HG03103 (cell line): Measurements from ENCODE around the gene SLA2.
"Not testable (repeated sequence)": the region's sequence is repeated elsewhere in the genome, so short reads cannot be mapped to it uniquely, and the experiment has no call there.

ENCODE experiments used
- ATAC-seq: cut with Tn5 transposase; IDR thresholded peaks from one replicate; pipeline ENCODE4 v1.9.1; 2021; ENCODE audit warnings: low read depth; ENCODE audit not compliant: unreplicated experiment

SLA2 gene

DNA sequence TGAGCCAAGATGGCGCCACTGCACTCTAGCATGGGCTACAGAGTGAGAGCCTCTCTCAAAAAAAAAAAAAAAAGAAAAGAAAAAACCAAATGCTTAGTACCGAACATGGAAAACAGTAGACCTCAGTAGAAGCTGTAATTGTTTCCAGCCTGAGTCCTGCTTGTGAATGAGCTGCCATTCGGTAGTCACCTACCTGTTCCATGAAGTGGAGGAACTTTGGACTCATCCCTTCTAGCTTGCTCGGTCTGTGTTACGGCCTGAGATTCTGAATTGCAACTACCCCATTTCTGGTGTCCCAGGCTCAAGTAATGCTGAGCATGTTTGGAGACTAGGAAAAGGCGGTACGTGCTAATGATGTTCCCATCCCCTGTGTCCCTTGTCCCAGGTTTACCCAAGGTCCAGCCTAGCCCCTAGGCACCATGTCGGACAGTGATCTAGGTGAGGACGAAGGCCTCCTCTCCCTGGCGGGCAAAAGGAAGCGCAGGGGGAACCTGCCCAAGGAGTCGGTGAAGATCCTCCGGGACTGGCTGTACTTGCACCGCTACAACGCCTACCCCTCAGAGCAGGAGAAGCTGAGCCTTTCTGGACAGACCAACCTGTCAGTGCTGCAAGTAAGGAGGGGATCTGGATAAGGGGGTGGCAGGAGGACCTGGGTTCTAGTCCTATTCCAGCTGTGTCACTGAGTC lies 67.5 kb downstream of the SLA2 start:
- no peak for ATAC-seq

DNA sequence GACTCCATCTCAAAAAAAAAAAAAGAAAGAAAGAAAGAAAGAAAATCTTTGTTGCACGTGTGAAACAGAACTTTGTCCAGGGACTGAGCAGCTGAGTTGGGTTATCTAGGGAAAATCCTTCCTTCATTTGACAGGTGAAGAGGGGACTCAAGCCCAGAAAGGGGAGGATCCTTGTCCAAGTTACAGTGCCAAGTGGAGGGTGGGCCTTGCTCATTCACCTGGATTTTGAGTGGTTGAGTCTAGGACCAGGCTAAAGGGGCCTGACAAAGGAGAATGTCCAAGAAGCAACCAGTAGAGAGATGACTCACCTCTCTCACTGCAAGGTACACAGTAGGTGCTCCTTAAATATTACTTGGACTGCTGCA lies 69.9 kb downstream of the SLA2 start:
- ATAC-seq: no peak

DNA sequence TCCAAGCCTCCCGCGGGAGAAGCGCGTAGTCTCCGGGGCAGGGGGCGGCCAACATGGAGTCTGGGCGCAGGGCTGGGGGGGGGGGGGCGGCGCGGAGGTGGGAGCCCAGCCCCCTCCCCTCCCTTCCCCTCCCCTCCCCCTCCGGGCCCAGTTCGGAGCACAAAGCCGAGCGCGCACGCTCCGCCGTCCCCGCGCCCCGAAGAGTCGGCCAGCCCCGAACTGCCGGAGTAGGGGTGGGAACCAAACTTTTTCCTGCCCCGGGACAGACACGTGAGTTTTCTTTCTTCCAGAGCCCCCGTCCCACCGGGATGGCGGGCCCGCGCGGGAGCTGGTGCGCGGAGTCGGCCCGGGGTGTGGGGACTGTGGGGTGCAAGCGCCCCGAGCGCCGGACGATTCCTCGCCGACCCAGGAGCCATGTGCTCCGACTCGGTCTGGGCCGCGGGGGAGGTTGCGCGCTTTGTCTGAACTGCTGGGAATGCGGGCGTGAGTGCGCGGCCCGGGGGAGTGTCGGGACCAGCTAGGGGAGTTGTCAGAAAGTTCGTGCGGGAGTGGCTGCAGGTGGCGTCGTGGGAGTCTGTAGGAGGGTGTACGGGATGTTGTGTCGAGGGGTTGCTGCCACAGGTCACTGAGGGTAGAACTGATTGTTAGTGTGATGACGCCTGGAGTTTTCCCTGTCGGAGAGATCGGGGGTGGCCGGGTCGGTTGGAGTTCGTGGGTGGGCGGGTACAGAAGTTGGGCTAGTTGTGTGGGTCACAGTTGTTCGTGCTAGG lies 71.4 kb downstream of the SLA2 start:
- ATAC-seq: no peak

DNA sequence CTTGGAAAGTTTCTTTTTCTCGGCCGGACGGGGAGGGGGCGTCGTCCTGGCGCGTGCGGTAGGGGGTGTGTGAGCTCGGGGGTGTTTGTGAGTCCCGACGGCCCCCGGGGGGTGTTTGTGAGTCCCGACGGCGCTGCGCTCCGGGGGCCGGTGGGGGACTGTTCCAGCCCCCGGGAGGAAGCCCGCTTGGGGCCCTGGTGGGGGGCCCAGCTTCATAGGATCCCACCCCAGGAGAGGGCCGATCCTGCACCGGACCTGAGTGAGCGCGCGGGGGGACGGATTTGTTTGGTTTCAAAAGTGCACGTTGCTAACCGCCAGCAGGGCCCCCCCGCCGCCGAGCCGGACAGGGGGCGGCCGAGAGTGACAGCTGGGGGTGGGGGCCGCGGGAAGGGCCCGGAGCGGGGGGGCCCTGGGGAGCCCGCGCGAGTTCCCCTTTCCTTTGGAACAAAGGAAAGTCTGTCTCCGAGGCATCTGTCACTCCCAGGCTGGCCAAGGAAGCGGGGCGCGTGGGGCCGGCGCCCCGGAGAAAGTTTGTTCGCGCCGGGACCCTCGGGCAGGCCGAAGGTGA lies 72.1 kb downstream of the SLA2 start:
- ATAC-seq: no peak

DNA sequence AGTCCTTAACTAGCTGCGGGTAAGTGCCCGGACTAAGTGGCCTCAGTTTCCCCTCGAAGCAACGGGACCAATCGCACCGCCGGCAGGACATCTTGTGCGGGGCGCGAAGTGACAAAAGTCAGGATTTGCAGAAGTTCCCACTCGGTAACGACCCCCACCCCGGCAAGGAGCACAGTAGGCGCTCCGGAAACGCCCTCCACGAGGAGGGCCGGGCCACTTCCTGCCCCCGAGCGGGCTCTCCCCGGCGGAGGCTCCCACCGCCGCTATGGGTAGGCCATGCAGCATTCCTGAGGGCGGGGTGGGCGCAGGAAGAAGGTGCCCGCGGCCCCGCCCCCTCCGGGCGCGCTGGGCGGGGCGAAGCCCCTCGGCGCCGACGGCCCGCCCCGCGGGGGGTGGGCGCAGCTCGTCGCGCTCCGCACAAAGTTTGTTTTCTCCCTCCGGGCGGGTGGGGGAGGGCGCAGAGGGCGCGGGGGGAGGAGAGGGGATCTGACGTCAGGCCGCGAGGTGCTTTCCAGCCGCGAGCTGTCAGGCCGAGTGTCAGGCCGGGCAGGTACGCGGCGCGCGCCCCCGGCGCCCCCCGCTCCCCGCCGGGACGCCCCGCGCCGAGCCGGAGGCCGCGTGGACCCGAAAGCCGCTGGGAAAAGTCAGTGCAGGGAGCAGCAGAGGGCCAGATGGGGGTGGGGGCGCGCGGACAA lies 72.7 kb downstream of the SLA2 start, which contains the start of gene TGIF2:
Gene TGIF2, plus strand, starts transcription at position 495 of the 695 bp plus-strand sequence. CDS start 5,178 bp downstream, outside the sequence.
- peak; percentile 59 for ATAC-seq

DNA sequence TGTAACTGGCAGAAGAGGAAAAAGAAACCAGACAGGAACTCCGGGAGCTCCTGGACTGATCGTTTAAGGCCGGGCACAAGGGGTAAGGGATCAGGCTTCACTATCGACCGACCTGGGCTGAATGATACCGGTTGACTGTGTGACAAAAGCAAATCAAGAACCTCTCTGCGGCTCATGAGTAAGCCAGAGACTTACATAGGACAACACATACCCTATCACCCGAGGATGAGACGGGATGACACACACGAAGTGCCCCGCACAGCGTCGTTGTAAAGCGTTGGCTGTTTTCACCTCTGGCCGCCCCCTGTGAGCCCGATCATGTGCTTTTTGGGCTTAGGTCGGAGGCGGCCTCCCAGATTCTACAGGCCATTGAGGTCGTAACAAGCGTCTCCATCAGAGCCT lies 73.3 kb downstream of the SLA2 start:
- peak; percentile 9 for ATAC-seq

DNA sequence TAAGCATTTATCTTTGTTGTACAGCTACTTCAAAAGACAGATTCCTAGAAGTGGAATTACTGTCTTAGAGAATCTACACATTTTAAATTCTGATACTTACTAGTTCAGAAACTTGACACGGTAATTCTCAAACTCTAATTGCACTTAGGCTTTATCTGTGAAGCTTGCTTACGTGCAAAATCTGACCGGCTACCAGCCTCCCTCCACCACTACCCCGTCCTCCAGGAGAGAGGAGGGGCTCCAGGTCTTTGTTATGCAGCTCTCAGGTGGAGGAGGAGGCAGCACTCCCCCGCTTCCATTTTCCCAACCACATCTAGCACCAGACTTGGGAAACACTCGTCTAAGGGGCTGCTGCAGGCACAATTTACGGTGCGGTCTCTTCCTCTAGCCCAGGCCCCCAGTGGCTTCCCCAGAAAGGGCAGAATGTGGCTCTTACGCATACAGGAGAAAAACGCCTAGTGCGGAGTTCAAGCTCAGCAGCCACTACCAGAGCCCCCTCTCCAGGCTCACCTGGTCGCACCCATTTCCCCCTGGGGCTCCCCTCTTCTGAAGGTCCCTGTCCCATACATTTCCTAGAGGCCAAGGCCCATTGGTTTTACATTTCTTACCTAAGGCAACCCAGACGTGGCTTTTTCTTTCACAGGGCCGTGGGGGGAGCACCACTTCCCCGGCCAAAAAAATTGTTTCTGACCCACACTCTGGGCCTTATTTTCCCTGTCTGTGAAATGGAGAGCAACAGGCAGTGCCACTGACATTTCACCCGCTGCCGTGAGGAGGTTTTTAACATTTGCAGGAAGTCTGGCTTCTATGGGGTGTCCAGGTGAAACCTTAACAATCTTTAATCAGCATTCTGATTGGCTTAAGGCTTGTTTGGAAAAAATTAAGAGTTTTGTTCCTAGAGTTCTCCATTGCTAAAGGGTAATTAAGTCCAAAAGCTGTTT lies 74.2 kb downstream of the SLA2 start:
- no peak for ATAC-seq

DNA sequence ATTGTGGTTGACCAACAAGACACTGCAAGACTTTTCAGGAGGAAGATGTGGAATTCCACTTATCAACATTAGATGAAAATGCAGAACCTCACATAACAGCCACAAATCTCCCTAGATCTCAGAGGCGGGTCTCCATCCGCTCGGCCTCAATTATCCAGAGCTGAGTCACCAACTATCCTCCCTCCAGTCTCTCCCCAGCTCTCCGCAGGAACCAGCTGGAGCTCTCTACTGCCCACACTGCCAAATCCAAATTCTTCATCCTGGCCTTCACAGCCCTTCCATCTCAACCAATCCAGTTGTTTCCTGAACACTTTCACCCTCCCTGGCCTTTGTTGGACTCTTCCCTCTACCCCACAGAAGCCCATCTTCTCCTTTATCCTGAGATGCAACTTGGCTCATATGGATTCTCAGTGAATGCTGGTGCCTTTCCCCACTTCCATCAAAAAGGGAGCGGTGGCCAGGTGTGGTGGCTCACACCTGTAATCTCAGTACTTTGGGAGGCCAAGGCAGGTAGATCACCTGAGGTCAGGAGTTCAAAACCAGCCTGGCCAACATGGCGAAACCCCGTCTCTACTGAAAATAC lies 76.1 kb downstream of the SLA2 start:
- ATAC-seq: no peak

DNA sequence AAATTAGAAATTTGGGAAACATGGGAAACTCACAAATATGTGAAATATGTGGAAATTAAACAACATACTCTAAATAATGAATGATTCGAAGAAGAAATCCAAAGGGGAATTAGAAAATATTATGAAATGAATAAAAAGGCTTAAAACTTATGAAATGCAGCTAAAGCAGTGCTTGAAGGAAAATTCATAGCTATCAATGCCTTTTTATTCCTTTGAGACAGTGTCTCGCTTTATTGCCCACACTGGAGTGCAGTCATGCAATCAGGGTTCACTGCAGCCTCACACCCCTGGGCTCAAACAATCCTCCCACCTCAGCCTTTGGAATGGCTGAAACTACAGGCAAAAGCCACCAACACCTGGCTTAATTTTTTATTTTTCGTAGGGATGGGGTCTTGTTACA lies 80.5 kb downstream of the SLA2 start:
- no peak for ATAC-seq

DNA sequence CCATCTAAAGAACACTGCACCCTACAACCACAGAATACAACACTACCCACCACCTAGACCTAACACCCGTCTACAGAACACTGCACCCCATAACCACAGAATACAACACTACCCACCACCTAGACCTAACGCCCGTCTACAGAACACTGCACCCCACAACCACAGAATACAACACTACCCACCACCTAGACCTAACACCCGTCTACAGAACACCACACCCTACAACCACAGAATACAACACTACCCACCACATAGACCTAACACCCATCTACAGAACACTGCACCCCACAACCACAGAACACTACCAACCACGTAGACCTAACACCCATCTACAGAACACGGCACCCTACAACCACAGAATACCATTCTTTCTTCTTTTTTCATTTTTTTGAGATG lies 81.3 kb downstream of the SLA2 start:
- ATAC-seq: not testable (repeated sequence)

DNA sequence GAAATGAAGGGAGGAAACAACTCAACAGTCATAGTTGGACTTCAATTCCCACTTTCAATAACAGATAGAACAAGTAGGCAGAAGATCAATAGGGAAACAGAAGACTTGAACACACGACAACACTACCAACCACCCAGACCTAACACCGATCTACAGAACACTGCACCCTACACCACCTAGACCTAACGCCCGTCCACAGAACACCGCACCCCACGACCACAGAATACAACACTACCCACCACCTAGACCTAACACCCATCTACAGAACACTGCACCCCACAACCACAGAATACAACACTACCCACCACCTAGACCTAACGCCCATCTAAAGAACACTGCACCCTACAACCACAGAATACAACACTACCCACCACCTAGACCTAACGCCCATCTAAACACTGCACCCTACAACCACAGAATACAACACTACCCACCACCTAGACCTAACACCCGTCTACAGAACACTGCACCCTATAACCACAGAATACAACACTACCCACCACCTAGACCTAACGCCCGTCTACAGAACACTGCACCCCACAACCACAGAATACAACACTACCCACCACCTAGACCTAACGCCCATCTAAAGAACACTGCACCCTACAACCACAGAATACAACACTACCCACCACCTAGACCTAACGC lies 81.8 kb downstream of the SLA2 start:
- ATAC-seq: not testable (repeated sequence)

DNA sequence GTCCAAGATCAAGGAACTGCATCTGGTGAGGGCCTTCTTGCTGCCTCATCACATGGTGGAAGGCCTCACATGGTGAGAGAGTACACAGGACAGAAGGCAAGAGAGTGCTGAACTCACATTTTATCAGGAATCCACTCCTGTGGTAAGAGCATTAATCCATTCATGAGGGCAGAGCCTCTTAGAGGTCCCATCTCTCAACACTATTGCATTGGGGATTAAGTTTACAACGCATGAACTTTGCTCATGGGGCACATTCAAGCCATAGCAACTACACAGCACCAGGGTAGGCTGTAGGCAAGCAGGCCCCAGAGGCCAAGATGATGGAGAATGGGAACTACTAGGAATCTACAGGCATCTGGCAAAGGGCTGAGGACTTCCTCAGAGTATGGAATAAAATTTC lies 82.6 kb downstream of the SLA2 start:
- no peak for ATAC-seq

DNA sequence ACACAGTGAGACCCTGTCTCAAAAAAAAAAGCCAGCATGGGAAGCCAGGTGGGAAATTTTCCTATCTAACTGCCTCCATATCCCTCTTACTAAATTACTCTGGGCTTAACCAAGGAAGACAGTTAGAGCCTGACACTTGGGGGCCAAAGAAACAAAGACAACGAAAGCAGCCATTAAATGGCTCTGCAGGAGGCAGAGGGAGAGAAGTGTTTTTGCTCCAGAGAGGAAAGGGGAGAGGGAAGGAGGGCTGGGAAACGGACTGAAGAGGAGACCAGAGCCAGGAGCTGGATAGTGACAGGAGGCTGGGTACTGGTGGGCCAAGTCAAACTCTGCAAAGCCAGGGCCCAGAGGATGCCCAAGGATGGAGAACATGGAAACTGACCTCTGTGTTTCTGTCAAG lies 83.3 kb downstream of the SLA2 start:
- no peak for ATAC-seq
